Stimulated activated CD8-positive, alpha-beta memory T cell treated with anti-CD3 and anti-CD28 coated beads, Interleukin-12 subunit alpha, Interleukin-12 subunit beta, amount 100 ng/mL, for 4 hours (primary cell): Measurements from ENCODE around the gene BCAR3.
"Not testable (repeated sequence)": the region's sequence is repeated elsewhere in the genome, so short reads cannot be mapped to it uniquely, and the experiment has no call there.

Experiments used
- DNase-seq: peaks from one replicate; pipeline ENCODE4 v3.0.0-alpha.2; 2020; ENCODE audit warnings: low read depth

BCAR3 gene

GRCh38 chr1:93668951-93669350 lies 12.7 kb downstream of the BCAR3 start:
- DNase-seq, result no peak

GRCh38 chr1:93668121-93668520 lies 13.5 kb downstream of the BCAR3 start:
- DNase-seq, result no peak

- no peak for DNase-seq
These were observed 14.0 kb downstream of the BCAR3 start for GRCh38 chr1:93667642-93668041.

- no peak for DNase-seq
These were observed 14.8 kb downstream of the BCAR3 start for GRCh38 chr1:93666613-93667384.

DNA sequence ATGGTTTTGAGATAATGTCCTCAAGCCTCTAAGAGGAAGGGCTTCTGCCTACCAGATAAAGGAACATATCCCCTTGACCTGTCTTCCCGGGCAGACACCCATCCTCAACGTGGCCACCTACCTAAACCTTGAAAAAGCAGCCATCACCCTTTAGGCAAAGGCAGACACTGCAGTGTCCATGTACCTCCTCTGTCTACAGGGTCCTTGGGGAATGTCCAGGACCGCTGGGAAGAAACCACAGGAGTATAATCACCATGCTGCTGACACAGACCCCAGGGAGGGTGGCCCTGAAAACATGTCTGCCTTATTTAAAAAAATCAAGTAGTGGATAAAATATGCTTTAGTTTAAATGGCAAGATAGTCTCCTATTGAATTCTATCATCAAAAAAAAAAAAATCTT lies 16.6 kb downstream of the BCAR3 start:
- DNase-seq, result no peak

- DNase-seq, result no peak
These were observed 18.4 kb downstream of the BCAR3 start for GRCh38 chr1:93663208-93663614.

GRCh38 chr1:93662481-93663207 lies 19.0 kb downstream of the BCAR3 start:
- DNase-seq, result no peak

DNA sequence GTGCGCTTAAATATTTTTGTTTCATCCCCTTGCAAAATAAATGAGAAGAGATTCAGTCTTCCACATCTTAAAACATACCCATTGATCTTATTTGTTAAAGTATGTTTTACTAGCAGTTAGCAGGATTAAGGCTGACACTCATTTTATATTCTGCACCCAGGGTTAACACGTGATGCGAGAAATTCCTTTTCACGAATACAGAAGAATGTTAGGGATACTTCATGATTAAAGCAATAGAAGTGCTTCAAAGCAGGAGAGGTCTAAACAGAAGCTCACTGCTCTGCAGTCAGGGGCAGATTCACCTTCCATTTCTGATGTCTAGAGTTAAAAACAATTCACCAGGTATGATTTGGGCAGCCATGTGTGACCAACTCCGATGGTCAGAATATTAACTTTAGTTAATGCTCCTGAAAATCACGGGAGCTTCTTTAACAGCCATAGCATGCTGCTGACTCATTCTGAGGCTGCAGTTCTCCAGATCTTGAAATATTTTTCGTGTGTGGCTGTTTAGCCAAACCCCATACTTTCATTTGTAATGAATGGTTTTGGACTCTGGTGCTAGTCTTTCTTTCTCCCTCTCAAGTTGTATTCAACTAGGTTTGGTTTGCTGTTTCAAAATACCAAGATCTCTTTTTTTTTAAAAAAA lies 19.7 kb downstream of the BCAR3 start:
- no peak for DNase-seq

DNA sequence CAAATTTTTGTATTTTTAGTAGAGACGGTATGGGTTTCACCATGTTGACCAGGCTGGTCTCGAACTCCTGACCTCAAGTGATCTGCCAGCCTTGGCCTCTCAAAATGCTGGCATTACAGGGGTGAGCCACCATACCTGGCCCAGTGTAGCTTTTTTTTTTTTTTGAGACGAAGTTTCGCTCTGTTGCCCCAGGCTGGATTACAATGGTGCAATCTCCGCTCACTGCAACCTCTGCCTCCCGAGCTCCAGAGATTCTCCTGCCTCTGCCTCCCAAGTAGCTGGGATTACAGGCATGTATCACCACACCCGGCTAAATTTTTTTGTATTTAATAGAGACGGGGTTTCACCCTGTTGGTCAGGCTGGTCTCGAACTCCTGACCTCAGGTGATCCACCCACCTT lies 20.3 kb downstream of the BCAR3 start:
- DNase-seq, result not testable (repeated sequence)

DNA sequence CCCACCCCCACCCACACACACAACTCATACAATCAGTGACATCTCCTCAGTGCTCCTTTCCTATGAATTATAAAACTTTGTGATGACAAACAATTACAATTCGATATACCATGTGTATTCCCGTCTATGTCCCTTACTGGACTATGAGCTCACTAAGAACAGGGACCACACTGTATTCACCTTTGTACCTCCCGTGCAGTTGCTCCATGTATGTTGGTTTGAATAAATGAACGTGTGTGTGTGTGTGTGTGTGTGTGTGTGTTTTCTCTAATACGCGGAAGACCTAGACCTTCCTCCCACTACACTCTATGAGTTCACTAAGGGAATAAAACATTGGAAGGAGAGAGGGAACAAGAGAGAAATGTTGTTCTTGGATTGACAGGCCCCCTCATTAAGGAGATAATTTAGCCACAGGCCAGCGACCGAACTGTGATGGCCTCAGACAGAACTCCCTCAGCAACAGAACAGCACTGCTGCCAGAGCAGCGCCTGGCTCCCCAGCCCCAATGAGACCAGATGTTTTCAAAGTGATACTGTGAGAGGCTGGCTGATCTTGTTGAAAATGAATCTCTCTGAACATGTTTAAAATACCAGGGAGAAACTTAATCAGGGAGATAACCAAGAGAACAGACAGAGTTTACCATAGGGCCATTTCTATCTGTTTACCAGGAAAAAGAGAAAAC lies 21.7 kb downstream of the BCAR3 start:
- DNase-seq, result no peak

GRCh38 chr1:93658188-93658587 lies 23.4 kb downstream of the BCAR3 start:
- no peak for DNase-seq

DNA sequence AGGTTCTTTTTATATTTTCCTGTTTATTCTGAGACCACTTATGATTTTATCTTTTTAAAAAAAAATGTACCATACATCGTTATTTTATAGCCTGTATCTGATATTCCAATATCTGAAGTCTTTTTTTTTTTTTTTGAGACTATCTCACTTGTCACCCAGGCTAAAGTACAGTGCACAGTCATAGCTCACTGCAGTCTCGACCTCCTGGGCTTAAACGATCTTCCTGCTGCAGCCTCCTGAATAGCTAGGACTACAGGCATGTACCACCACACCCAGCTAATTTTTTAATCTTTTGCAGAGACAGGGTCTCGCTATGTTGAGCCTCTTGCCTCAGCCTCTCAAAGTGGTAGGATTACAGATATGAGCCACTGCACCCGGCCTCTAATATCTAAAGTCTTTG lies 25.1 kb downstream of the BCAR3 start:
- no peak for DNase-seq

DNA sequence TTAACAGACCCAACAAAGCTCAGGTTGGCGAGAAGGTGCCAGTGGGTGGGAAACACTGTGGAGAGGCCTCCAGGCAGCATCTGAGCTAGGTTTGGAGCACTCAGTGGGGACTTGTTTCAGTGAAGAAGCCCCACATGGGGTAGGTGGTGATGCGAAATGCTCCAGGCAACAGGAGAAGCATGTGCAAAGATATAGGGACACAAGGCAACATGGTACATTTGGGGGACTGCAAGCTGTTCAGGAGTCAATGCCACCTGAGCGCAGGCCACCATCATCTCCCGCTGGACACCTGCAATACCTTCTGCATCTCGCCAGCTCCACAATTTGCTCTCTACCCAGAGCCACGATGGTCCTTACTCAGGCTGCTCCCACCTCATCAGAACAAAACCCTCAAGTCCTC lies 28.0 kb downstream of the BCAR3 start:
- DNase-seq, result no peak

DNA sequence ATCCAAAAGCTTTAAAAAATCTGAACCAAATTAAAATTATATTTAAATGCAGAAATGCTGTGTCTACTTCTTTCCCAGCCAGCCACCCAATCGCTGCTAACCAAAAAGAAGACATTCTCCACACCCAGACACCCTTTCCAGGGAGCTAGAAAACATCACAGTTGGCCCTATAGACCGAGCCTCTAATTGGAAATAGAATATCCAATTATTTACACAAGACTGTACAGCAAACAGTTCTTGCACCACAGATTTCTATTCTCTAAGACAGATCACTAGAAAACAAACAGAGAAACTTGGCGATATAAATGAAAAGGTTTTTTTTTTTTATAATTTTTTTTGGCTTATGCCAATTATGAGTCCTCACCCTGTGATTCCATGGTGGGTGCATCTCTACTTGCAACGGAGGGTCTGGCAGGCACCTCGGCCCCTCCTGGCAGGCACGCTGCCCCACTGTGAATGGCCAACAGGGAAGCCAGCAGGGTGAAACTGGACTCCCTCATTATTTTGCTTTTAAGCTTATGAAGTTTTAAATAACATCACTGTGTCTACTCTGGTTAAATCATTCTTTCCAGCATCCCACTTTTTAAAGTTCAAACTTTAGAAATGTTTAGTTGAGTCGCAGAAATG lies 29.2 kb downstream of the BCAR3 start:
- DNase-seq, result no peak

- no peak for DNase-seq
These were observed 29.9 kb downstream of the BCAR3 start for GRCh38 chr1:93651695-93652094.

DNA sequence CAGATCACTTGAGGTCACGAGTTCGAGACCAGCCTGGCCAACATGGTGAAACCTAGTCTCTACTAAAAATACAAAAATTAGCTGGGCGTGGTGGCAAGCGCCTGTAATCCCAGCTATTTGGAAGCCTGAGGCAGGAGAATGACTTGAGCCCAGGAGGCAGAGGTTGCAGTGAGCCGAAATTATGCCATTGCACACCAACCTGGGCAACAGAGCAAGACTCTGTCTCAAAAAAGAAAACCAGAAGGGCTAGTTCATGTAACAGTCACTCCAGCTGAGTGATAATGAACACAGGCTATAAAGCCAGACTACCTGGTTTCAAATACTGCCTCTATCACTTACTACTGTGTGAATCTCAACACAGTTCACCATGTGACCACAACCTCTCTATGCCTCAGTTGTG lies 31.5 kb downstream of the BCAR3 start:
- DNase-seq, result not testable (repeated sequence)

DNA sequence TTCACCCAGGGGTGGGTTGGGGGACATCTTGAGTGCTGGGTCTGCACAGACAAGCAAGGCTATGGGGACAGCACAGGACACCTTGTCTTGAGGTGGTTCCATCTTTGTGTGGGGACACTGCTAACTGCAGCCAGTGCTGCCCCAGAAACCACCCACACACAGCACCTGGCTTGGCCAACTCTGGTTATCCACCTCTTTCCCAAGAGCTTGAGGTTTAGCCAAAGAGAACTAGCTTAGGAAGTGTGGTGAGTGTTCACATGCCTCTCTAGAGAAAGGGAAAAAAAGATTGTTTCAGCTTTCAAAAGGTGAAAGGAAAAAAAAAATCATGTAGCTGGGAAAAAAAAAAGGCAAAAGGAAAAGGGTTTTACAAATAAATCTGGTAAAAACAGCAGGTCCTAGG lies 32.4 kb downstream of the BCAR3 start:
- DNase-seq, result no peak

DNA sequence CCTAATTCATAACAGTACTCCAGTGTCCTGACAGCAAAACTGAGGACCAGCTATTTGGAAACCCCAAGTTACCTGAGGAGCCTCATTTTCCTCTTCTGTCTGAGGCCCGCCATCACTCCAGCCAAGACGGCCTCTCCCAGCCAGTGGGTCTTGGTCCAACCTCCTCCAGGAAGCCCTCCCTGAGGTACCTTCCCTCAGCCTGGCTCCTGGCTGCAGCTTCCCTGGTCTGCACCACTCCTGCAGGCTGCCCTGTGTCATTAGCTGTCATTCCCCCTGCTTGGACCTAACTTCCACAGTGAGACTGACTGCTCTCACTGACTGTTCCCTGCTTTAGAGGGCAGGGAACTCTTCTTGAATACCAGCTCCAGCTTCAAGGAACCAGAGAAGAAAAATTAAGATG lies 33.0 kb downstream of the BCAR3 start:
- no peak for DNase-seq

DNA sequence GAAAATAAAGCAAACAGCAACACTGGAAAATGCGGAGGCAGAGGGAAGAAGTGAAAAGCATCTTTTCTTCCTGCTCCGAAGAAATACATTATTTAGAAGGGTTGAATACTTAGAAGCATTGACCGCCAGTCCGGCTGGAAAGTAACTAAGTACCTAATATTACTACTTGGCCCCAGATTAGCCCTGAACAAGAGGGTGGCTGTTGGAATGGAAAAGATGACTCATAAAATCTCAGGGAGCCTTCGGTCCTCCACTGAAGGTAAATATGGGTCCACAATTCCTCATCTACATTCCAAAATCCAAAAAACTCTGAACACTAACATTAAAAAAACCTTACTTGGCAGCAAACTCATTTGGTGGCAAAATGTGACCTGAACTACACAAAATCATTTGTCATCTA lies 40.1 kb downstream of the BCAR3 start:
- DNase-seq, result no peak

DNA sequence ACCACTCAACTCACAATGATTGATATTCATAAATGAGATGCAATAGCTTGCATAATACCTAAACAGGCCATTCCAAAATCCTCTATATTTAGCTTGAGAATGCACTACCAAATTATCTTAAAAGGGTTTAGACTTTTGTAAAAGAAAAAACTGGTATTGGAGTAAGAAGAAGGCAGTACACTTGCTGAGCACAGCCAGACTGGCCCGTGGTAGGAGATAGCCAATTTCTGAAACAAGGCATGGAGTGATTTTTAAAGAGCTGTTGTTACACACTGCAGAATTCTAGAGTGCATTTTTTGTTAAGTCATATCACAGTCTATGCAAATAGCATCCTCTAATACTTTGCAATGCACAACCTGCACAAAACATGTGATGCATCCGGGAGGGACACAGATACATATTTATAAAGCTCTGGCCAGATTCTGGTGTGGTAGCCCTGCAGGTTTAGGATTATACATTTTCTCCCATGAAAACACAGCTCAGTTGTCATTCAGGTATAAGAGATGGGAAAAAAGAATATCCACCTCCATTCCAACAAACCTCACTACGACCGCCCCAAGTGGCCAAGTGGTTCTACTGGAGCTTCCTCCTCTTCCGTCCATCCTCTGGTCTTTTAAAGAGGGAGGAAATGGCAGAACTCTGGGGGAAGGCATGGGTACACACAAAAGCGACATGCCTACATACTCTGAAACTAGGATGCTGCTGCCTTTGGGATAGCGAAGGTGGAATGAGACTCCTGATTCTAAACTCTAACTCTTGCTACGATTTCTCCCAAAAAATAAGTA lies 40.8 kb downstream of the BCAR3 start:
- no peak for DNase-seq

- DNase-seq, result no peak
These were observed 42.7 kb downstream of the BCAR3 start for GRCh38 chr1:93638981-93639380.
